ENCODE results near the gene SPEG.

The SPEG gene

DNA sequence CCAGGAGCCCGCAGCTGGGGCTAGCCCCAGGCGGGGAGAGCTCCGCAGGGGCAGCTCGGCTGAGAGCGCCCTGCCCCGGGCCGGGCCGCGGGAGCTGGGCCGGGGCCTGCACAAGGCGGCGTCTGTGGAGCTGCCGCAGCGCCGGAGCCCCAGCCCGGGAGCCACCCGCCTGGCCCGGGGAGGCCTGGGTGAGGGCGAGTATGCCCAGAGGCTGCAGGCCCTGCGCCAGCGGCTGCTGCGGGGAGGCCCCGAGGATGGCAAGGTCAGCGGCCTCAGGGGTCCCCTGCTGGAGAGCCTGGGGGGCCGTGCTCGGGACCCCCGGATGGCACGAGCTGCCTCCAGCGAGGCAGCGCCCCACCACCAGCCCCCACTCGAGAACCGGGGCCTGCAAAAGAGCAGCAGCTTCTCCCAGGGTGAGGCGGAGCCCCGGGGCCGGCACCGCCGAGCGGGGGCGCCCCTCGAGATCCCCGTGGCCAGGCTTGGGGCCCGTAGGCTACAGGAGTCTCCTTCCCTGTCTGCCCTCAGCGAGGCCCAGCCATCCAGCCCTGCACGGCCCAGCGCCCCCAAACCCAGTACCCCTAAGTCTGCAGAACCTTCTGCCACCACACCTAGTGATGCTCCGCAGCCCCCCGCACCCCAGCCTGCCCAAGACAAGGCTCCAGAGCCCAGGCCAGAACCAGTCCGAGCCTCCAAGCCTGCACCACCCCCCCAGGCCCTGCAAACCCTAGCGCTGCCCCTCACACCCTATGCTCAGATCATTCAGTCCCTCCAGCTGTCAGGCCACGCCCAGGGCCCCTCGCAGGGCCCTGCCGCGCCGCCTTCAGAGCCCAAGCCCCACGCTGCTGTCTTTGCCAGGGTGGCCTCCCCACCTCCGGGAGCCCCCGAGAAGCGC lies 49.1 kb downstream of the SPEG start:
- DNase-seq = no peak

DNA sequence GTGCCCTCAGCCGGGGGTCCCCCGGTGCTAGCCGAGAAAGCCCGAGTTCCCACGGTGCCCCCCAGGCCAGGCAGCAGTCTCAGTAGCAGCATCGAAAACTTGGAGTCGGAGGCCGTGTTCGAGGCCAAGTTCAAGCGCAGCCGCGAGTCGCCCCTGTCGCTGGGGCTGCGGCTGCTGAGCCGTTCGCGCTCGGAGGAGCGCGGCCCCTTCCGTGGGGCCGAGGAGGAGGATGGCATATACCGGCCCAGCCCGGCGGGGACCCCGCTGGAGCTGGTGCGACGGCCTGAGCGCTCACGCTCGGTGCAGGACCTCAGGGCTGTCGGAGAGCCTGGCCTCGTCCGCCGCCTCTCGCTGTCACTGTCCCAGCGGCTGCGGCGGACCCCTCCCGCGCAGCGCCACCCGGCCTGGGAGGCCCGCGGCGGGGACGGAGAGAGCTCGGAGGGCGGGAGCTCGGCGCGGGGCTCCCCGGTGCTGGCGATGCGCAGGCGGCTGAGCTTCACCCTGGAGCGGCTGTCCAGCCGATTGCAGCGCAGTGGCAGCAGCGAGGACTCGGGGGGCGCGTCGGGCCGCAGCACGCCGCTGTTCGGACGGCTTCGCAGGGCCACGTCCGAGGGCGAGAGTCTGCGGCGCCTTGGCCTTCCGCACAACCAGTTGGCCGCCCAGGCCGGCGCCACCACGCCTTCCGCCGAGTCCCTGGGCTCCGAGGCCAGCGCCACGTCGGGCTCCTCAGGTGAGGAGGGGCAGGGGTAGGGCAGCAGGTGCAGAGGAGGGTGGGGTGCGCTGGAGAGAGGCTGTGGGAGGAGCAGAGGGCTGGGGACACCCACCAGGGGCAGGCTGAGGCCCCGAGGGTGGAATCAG lies 49.9 kb downstream of the SPEG start:
- no peak for DNase-seq

DNA sequence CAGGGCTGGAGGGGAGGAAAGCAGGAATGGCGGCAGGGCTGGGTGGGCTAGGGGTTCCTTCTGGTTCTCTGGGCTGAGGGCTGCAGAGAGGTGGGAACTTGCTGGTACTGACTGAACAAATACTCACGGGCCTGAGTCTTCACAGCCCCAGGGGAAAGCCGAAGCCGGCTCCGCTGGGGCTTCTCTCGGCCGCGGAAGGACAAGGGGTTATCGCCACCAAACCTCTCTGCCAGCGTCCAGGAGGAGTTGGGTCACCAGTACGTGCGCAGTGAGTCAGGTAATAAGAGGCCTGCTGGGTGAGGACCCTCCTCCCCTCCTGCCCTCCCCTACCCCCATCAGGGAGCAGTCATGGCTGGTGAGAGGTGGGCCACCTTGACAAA lies 50.5 kb downstream of the SPEG start:
- no peak for DNase-seq

DNA sequence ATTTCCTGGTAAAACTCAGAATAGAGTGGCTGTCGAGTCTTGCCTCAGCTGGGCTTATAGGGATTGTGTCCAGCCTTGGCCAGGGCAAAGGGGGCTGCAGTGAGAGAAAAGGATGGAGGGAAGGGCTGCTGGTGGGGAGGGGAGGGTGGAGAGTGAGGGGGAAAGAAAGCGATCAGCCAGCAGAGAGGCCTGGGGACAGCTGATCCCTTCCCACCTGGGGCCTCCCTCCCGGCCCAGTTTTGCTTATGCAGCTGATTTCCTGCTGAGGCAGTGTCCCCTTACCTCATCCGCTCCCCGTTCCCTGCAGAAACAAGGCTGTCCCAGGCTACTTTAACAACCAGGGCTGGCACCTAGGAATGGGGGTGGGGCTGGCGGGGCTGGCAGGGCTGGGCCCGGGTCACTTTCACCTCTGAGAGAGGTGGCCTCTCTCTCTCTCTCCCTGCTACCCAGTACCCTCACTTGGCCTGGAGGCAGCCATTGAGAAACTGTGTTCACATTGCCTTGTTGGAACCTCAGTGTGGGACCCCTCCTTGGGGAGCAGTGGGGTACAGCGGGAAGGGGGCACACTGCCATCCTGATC lies 51.8 kb downstream of the SPEG start:
- DNase-seq = no peak

DNA sequence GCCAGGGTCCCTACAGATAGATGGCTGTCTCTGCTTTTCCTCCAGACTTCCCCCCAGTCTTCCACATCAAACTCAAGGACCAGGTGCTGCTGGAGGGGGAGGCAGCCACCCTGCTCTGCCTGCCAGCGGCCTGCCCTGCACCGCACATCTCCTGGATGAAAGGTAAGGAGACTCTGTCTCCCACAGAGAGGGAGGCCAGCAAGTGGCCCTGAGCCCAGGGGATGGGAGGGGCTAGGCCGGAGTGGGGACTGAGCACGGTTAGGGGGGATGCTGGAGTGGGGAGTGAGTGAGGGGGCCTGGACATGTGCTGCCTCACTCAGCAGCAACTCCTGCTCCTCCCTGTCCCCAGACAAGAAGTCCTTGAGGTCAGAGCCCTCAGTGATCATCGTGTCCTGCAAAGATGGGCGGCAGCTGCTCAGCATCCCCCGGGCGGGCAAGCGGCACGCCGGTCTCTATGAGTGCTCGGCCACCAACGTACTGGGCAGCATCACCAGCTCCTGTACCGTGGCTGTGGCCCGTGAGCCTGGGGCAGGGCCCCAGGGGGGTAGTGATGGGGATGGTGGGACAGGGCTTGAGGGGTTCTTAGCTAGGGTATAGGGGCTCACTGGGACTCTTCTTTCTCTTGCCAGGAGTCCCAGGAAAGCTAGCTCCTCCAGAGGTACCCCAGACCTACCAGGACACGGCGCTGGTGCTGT lies 53.7 kb downstream of the SPEG start:
- DNase-seq = no peak

DNA sequence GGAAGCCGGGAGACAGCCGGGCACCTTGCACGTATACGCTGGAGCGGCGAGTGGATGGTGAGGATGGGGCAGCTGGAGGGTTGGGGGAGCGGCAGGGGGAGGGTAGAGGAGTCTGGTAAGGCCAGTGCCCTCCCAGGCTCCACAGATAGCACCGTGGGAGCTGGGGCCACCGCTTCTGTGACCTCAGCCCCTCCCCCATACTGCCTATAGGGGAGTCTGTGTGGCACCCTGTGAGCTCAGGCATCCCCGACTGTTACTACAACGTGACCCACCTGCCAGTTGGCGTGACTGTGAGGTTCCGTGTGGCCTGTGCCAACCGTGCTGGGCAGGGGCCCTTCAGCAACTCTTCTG lies 54.2 kb downstream of the SPEG start:
- no peak for DNase-seq

DNA sequence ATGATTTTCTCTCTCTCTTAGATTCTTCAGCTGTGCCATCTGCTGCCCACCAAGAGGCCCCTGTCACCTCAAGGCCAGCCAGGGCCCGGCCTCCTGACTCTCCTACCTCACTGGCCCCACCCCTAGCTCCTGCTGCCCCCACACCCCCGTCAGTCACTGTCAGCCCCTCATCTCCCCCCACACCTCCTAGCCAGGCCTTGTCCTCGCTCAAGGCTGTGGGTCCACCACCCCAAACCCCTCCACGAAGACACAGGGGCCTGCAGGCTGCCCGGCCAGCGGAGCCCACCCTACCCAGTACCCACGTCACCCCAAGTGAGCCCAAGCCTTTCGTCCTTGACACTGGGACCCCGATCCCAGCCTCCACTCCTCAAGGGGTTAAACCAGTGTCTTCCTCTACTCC lies 54.7 kb downstream of the SPEG start:
- no peak for DNase-seq

DNA sequence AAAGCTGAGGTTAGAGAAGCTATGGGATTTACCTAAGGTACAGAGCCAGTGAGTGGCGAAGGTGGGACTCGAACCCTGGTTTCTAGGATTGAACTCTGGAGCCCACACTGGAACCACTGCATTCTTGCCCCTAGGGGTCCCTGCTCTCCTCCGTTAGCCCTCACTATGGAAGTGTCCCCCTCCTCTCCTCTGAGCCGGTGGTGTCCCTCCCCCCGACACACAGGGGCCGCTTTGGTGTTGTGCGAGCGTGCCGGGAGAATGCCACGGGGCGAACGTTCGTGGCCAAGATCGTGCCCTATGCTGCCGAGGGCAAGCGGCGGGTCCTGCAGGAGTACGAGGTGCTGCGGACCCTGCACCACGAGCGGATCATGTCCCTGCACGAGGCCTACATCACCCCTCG lies 55.5 kb downstream of the SPEG start:
- DNase-seq = no peak

DNA sequence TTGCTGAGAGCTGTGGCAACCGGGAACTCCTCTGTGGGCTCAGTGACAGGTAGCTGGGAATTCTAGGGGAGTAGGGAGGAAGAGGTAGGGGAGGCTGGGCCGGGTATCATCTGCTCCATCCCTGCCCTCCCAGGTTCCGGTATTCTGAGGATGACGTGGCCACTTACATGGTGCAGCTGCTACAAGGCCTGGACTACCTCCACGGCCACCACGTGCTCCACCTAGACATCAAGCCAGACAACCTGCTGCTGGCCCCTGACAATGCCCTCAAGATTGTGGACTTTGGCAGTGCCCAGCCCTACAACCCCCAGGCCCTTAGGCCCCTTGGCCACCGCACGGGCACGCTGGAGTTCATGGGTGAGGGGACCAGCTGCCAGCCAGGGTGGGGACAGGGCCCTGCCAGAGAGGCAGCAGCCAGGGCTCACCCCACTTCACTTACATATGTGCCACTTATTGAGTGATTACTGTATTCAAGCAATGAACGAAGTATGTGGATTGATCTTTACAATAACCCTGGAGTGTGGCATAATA lies 56.0 kb downstream of the SPEG start:
- DNase-seq = no peak

DNA sequence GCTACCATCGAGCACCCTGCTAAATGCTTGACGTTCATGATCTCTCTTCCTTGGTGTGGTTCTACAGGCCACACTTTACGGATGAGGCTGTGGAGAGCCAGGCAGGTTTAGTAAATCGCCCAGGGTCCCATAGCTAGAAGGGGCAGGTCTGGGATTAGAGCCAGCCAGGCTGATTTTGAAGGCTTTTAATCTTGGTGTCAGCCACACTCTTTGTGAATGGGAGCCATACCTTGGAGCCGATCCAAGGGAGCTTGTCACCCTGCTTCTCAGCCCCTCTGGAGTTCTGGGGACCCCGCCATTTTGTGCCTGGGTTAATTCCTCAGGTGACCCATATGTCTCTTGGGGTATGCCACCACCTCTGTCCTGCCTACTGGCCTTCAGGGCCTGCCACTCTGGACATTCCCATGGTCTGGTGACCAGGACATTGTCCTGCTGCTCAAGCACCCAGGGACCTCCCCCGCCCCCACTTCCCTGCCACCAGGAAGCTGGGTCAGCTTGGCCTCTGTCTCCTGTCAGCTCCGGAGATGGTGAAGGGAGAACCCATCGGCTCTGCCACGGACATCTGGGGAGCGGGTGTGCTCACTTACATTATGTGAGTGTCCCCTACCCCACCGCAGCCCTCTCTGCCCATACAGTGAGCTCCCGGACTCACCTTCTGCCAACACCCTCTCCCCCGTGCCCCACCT lies 56.8 kb downstream of the SPEG start:
- DNase-seq = no peak

DNA sequence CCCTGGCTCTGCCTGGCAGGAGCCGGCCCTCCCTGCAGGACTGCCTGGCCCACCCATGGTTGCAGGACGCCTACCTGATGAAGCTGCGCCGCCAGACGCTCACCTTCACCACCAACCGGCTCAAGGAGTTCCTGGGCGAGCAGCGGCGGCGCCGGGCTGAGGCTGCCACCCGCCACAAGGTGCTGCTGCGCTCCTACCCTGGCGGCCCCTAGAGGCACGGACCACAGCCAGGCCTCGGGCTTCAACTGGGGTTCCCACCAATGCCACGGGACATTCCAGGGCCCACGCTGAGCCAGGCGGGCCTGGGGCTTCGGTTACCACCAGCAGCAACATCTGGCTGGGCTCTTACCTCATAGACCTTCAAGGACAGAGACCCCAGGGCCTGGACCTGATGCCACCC lies 57.9 kb downstream of the SPEG start:
- DNase-seq = no peak

DNA sequence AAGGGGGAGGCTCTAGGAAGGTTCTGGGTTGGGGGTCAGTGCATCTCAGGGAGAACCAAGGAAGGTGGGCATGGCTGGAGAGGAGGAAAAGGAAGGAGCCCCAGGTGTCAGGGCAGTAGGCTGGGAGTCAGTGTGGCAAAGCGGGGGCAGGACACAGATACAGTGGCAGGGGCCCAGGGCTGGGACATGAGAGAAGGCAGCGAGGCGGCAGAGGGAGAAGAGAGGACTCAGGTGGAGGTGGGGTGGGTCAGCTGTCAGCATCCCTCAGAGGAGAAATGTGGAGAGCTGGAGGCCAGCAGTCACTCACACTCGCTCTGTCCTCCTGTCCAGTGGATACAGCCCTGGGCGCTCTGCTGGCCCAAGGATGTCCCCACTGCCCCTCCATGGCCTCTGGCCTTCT lies 58.4 kb downstream of the SPEG start:
- DNase-seq = no peak

DNA sequence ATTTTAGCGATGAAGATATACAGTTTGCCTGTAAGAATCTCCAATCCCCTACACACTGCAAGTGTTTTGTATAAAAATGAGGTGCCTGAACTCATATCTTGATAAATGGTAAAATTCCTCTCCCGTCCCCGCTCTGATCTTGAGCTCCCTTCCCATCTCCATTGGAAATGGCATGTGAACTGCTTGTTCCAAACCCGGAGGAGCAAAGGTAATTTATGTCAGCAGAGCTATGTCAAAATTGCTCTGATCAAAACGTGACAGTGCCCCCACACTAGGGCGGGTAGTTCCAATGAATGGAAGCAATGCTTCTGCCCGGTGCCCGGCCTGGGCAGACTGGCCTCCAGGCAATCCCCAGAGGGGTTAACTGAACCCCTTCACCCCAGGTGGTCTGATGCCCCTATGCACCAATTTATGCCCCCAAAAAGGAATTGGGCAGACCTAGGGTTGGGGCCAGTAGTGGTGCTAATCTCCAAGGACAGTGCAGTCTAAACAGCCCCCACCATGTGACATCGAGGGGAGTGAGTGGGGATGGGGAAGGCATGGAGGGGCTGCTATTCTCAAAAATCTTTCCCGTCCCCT lies 60.4 kb downstream of the SPEG start:
- DNase-seq = no peak

DNA sequence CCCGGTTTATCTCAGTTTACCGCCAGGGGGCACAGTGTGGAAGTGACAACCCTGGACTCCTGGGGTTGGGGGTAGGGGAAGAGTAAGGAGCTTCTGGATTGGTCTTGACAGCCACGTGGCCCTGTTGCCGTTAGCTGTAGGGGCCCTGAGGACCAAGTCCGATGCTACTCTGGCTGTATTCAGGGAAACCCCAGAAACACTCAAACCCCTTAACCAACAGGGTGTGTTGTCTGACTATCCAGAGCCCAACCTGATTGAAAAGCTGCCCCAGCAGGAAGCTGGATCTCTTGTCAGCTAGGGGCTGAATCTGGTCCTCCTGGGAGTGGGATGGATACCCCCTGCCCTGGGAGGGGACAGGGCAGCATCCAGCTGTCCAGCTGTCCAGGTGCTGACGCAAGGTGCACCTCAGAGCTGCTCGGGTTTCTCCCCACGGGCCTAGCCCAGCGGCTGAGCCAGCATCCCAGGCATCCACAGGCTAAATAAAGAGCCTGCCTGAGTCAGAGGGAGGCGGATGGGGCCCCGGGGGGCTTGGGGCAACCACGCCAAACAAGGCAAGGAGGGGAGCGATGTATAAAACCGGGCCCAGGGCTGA lies 61.0 kb downstream of the SPEG start:
- DNase-seq = peak; percentile 65

DNA sequence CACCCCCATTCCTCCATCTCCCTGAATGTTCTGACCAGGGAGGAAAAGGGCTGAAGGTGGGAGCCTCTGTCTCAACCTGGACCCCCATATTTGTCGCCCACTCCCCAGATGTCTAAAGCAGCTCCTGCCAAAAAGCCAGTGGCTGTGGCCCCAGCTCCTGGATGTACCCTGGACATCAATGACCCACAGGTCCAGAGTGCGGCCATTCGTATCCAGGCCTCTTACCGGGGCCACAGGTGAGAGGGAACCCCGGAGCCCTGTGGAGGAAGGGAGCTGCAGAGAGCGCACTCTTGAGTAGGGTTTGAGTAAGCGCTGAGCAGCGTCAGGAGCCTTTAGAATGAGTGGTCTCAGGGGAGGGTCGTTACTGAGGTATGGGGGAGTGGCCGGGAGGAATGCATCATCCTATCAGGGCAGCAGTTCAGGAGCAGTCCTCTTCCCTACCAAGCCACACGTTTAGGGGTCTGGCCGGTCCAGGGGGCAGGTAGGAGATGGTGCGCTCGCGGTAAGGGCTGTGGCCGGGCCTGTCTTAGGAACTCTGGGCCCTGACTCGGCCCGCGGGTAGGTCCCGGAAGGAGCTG lies 61.7 kb downstream of the SPEG start:
- DNase-seq = no peak

DNA sequence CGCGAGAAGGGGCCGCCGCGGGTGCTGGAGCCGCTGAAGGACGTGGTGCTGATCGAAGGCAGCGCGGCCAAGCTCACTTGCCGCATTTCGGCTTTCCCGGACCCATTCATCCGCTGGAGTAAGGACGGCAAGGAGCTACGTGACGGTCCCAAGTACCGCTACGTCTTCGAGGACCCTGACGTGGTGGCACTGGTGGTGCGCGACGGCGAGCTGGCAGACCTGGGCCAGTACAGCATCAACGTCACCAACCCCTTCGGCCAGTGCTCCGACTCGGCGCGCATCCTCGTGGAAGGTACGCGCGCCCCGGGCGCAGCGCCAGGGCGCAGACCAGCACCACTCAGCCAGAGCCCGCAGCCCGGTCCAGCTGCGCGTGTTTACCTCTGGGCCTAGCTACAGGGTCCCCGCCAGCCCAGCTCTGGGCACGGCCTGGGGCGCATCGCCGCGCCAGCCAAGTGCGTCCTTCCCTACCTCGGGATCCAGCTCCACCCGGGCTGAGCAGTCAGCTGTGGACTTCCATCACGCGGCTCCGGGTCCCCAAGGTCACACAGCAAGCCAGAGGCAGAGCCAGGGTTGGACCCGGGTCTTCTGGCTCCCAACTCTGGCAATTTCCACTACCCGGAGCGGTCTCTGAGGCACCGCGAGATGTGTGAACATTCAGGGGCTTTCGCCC lies 62.3 kb downstream of the SPEG start:
- no peak for DNase-seq

DNA sequence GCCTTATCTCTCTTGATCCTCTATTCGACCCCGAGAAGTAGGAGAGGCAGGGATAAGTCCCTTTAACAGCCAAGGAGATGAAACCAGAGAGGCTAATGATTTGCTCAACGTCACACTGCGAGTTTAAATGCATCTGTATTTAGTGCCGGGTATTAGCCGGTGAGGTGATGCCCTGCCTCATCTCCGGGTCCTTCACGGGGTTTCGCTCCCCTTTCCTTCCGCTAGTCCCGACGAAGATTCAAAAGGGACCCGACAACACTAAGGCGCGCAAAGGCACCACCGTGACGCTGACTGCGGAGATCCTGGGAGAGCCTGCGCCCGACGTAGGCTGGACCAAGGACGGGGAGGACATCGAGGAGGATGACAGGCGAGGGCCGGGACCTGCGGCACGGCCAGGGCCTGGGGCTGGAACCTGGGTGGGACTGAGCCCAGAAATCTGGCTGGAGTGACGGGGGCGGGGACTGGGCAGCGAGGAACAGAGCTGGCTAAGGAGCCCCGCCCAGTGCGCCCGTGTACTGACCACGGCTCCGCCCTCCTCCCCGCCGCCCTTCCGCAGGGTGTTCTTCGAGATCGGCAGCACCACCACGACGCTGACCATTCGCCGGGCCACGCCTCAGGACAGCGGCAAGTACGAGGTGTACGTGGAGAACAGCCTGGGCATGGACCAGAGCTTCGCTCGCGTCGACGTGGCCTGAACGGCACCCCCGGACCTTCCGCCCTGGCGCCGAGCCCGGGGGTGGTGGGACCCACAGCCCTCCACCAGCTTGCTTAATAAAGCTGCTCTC lies 63.0 kb downstream of the SPEG start:
- peak; percentile 43 for DNase-seq

DNA sequence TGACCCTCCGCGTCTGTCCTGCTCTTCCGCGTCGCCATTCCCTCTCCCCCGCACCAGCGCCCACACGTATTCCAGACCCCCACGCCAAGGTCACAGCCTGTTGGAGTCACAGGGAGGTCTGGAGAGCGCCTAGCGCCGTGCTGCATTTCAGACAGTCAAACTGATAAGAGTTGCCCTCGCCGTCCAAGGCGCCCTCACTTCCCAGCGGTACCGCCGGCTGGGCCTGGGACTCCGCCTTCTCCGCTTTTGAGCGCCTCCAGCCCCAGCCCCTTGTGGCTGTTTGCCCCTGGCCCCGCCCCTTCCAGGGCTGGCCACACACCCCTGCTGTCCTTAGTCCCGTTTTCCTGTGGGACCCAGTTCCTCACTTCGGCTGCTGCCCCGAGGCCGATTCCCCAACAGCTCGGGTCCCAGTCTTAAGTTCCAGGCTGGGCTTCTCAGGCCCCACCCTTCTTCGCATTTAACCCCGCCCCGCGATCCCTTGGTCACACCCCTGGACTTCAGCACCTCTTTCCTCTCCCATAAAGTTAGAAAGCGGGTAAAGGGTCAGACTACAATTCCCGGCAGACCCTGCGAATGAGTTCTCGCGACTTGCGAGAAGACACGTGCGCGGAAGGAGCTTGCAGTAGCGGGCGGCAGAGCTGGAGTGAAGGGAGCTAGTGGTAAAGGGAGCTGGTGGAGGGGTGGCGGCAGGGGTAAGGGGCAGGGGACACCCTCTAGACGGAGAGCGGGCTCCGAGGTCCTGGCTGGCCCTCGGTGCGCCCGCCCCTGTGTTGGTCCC lies 63.8 kb downstream of the SPEG start, which contains the start of gene GMPPA:
GMPPA (plus strand) TSS at position 612 of the 778 bp plus-strand sequence. CDS start 1,085 bp downstream, outside the sequence.
- DNase-seq = peak; percentile 94

DNA sequence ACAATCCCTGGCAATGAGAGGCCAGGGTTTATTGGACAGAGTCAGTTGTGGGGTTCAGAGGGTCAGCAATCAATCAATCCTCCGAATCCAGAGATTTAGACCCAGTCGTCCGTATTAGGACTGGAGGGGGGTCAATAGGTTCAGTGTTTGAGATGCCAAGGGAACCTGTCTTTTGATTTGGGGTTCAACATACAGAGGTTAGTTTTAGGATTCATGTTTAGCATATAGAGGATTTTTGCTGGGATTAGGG lies 64.3 kb downstream of the SPEG start:
- DNase-seq = no peak
